K562 (cell line): ENCODE measurements around the gene LMNA.

Experiments used
- ATF3 ChIP-seq, 2 experiments: fragments of 450-650 bp in 1 of 2; sonication (generic) in 1 of 2; formaldehyde crosslinking in 1 of 2; IDR thresholded peaks in 1 of 2; conservative IDR thresholded peaks in 1 of 2; 2 replicates each; pipeline versions ENCODE4 v1.6.1 to v1.8.1; 2016 to 2023; ENCODE audit warnings: mild to moderate bottlenecking in 2 of 2, moderate library complexity in 2 of 2, inconsistent platforms in 1 of 2, missing genetic modification reagents in 1 of 2
- CBFB ChIP-seq: sonication (generic); formaldehyde crosslinking; IDR thresholded peaks from 2 replicates; pipeline ENCODE4 v1.4.0; 2020; ENCODE audit warnings: mild to moderate bottlenecking, missing genetic modification reagents
- CTCF ChIP-seq, 3 experiments: IDR thresholded peaks in 2 of 3; conservative IDR thresholded peaks in 1 of 3; 2 replicates each; pipeline ENCODE4 v1.5.1; 2011 to 2012; ENCODE audit warnings: low read length in 3 of 3, mild to moderate bottlenecking in 3 of 3, control low read depth in 2 of 3, improper control_type of control experiment in 1 of 3, inconsistent platforms in 1 of 3, low read depth in 1 of 3, mixed read lengths in 1 of 3, moderate library complexity in 1 of 3; ENCODE audit not compliant: insufficient read depth in 2 of 3
- EP300 ChIP-seq: IDR thresholded peaks from 2 replicates; pipeline ENCODE4 v1.6.1; 2012; ENCODE audit warnings: low read length, improper control_type of control experiment
- EZH2 ChIP-seq: IDR thresholded peaks from 2 replicates; pipeline ENCODE4 v1.6.1; 2012; ENCODE audit warnings: low read depth, mild to moderate bottlenecking, inconsistent platforms, low read length, borderline replicate concordance
- MAFF ChIP-seq: IDR thresholded peaks from 2 replicates; pipeline ENCODE4 v1.6.1; 2012; ENCODE audit warnings: low read length, improper control_type of control experiment
- MLX ChIP-seq, 2 experiments: fragments of 450-650 bp in 1 of 2; sonication (generic) in 1 of 2; formaldehyde crosslinking; conservative IDR thresholded peaks; 2 replicates each; pipeline versions ENCODE4 v1.4.0 to v1.8.1; 2020 to 2022; ENCODE audit warnings: mild to moderate bottlenecking in 1 of 2, missing genetic modification reagents in 1 of 2
- NRF1 ChIP-seq, 2 experiments: fragments of 450-650 bp; IDR thresholded peaks in 1 of 2; conservative IDR thresholded peaks in 1 of 2; 2 replicates each; pipeline ENCODE4 v1.6.1; 2014; ENCODE audit warnings: mild to moderate bottlenecking in 2 of 2
- PATZ1 ChIP-seq: fragments of 250-450 bp; sonication (Bioruptor Pico); IDR thresholded peaks from 2 replicates; pipeline ENCODE4 v1.5.0; 2020; ENCODE audit warnings: mild to moderate bottlenecking, borderline replicate concordance
- RBBP5 ChIP-seq: fragments of 200-600 bp; sonication (generic); IDR thresholded peaks from 2 replicates; pipeline ENCODE4 v1.6.1; 2012; ENCODE audit warnings: borderline replicate concordance, mild to moderate bottlenecking, low read length, control low read depth, inconsistent platforms; ENCODE audit not compliant: insufficient read depth, poor library complexity, severe bottlenecking
- SIN3A ChIP-seq, 2 experiments: fragments of 150-350 bp in 1 of 2; IDR thresholded peaks; 2 replicates each; pipeline ENCODE4 v1.6.1; 2011 to 2016; ENCODE audit warnings: borderline replicate concordance in 2 of 2, low read depth in 2 of 2, low read length in 2 of 2, mild to moderate bottlenecking in 2 of 2, moderate library complexity in 2 of 2; ENCODE audit not compliant: control insufficient read depth in 1 of 2

GRCh38 chr1:156121457-156121856, 6.9 kb downstream of the LMNA start:
- TF ChIP-seq PATZ1: no peak
- TF ChIP-seq NRF1 (conservative IDR thresholded peaks at IDR 0.05 in 1 of 2, IDR thresholded peaks at IDR 0.05 in 1 of 2): no peak
- TF ChIP-seq CBFB: no peak
- no peak for TF ChIP-seq MLX (CRISPR knock-in tag; conservative IDR thresholded peaks at IDR 0.05)
- TF ChIP-seq MAFF: no peak
- no peak for TF ChIP-seq EZH2
- TF ChIP-seq ATF3 (IDR thresholded peaks at IDR 0.05): no peak
- TF ChIP-seq ATF3 (CRISPR knock-in tag; conservative IDR thresholded peaks at IDR 0.05): no peak
- TF ChIP-seq SIN3A (IDR thresholded peaks at IDR 0.05; ENCODE audit: borderline replicate concordance in 2 of 2, control insufficient read depth in 1 of 2, low read depth in 2 of 2, low read length in 2 of 2): no peak
- no peak for TF ChIP-seq EP300
- TF ChIP-seq CTCF (IDR thresholded peaks at IDR 0.05 in 2 of 3, conservative IDR thresholded peaks at IDR 0.05 in 1 of 3; ENCODE audit: insufficient read depth in 2 of 3, low read depth in 1 of 3, low read length in 3 of 3): no peak
- TF ChIP-seq RBBP5: no peak
